ENCODE results near the gene CAPN7. TPM values are rescaled to one million over a fixed set of nuclear protein-coding genes. Genes with fewer than 3 reads are reported as not detected.

Gene CAPN7
- total RNA-seq, 2 experiments from 2014 or later, result 22.2 to 27.5 TPM

- intact Hi-C loops (cut with micrococcal nuclease), result loop anchor here (5.0 kb wide), 2 partner anchors 91 to 286 kb away; no protein-coding TSS in a partner anchor
- TF ChIP-seq, protein P1, sequence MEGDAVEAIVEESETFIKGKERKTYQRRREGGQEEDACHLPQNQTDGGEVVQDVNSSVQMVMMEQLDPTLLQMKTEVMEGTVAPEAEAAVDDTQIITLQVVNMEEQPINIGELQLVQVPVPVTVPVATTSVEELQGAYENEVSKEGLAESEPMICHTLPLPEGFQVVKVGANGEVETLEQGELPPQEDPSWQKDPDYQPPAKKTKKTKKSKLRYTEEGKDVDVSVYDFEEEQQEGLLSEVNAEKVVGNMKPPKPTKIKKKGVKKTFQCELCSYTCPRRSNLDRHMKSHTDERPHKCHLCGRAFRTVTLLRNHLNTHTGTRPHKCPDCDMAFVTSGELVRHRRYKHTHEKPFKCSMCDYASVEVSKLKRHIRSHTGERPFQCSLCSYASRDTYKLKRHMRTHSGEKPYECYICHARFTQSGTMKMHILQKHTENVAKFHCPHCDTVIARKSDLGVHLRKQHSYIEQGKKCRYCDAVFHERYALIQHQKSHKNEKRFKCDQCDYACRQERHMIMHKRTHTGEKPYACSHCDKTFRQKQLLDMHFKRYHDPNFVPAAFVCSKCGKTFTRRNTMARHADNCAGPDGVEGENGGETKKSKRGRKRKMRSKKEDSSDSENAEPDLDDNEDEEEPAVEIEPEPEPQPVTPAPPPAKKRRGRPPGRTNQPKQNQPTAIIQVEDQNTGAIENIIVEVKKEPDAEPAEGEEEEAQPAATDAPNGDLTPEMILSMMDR (IDR thresholded peaks at IDR 0.05), result no peak
- no peak overlapping the region for H3K27ac Mint-ChIP-seq
- peaks cover 58% of the 10 kb centered on the region for H3K4me1 Mint-ChIP-seq (ENCODE audit: low read depth)
- DNase-seq (no peak), ATAC-seq (no peak)
- POLR2A ChIA-PET, result interaction anchor here (0.9 to 1.7 kb wide), 3 partner anchors 55 to 65 kb away, joined by 3 to 4 read pairs (median 3); no protein-coding TSS in a partner anchor
- CTCF ChIA-PET, result interaction anchor here (0.9 to 9.1 kb wide), 7 partner anchors 9 to 286 kb away, joined by 3 to 128 read pairs (median 5); partner anchors contain the start of gene SH3BP5
- no peaks in the 10 kb centered on the region for H3K9me3 Mint-ChIP-seq
- peaks cover 7% of the 10 kb centered on the region for H3K27me3 Mint-ChIP-seq
- peaks cover 3% of the 10 kb centered on the region for H3K36me3 Mint-ChIP-seq (ENCODE audit: low read depth)
- no peak overlapping the region for H3K4me3 Mint-ChIP-seq
These were observed 65.0 kb downstream of the CAPN7 start for GRCh38 chr3:15271030-15271429.

DNA sequence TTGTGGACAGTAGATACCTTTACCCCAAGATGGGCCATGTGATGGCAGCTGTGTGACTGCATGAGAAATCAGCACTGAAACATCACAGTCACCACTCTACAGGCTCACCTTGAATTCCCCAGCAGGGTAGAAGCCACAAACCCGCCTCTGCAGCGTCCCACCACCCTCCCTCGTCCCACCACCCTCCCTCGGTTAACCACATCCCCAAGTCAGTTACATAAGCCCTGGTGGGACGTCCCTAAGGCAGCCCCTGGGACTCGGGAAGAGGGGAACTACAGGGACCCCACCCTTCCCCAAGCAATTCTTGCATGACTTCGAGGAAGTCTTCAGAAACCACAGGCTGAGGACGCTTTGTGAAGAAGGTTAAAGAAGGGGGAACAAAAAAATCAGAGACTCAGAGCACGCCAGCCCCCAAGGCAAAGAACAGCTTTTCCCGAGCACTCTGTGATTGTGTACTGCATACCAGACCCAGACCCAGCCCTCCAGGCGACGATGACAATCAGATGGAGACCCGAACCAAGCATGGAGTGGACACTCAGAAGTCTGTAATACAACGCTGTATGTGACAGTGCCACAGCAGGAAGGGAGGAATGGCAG lies 65.8 kb downstream of the CAPN7 start:
- peak; percentile 78 for DNase-seq
- Mint-ChIP-seq H3K4me3 (peak overlapping the region; percentile 5), H3K27me3 (peaks cover 7% of the 10 kb centered on the region), H3K27ac (peak overlapping the region; percentile 21), H3K4me1 (ENCODE audit: low read depth) (peaks cover 62% of the 10 kb centered on the region), H3K9me3 (no peaks in the 10 kb centered on the region), H3K36me3 (ENCODE audit: low read depth) (peaks cover 3% of the 10 kb centered on the region)
- ATAC-seq, result peak; percentile 57
- TF ChIP-seq, protein P1 (IDR thresholded peaks at IDR 0.05), result no peak
- intact Hi-C loops (cut with micrococcal nuclease), result loop anchor here (5.0 kb wide), 2 partner anchors 90 to 285 kb away; no protein-coding TSS in a partner anchor
- POLR2A ChIA-PET, result interaction anchor here (0.9 to 1.2 kb wide), 2 partner anchors 61 to 64 kb away, joined by 3 read pairs; no protein-coding TSS in a partner anchor
- CTCF ChIA-PET, result interaction anchor here (0.9 to 9.1 kb wide), 6 partner anchors 8 to 285 kb away, joined by 3 to 122 read pairs (median 4); partner anchors contain the start of gene SH3BP5

- Mint-ChIP-seq H3K36me3 (ENCODE audit: low read depth) (peaks cover 3% of the 10 kb centered on the region), H3K4me1 (ENCODE audit: low read depth) (peaks cover 62% of the 10 kb centered on the region), H3K27ac (peak overlapping the region; percentile 21), H3K9me3 (no peaks in the 10 kb centered on the region), H3K4me3 (no peak overlapping the region), H3K27me3 (peaks cover 7% of the 10 kb centered on the region)
- no peak for ATAC-seq
- no peak for DNase-seq
- intact Hi-C loops (cut with micrococcal nuclease), result loop anchor here (5.0 kb wide), 2 partner anchors 90 to 285 kb away; no protein-coding TSS in a partner anchor
- ChIA-PET CTCF (interaction anchor here (1.5 to 9.1 kb wide), 4 partner anchors 8 to 284 kb away, joined by 4 to 122 read pairs (median 61); partner anchors contain the start of gene SH3BP5), POLR2A (no interaction called here)
- TF ChIP-seq, protein P1 (IDR thresholded peaks at IDR 0.05), result no peak
These were observed 66.6 kb downstream of the CAPN7 start for GRCh38 chr3:15272426-15273196.

- ATAC-seq (no peak), DNase-seq (no peak)
- Mint-ChIP-seq H3K4me1 (ENCODE audit: low read depth) (peaks cover 57% of the 10 kb centered on the region), H3K9me3 (no peaks in the 10 kb centered on the region), H3K27ac (no peak overlapping the region), H3K27me3 (peaks cover 7% of the 10 kb centered on the region), H3K4me3 (no peak overlapping the region), H3K36me3 (ENCODE audit: low read depth) (peaks cover 3% of the 10 kb centered on the region)
- ChIA-PET POLR2A (interaction anchor here (0.9 kb wide), 1 partner anchor 69 kb away, joined by 3 read pairs; no protein-coding TSS in a partner anchor), CTCF (interaction anchor here (8.9 kb wide), 1 partner anchor 58 kb away, joined by 122 read pairs; the partner anchor contains the start of gene SH3BP5)
- intact Hi-C loops (cut with micrococcal nuclease), result loop anchor here (5.0 kb wide), 2 partner anchors 89 to 284 kb away; no protein-coding TSS in a partner anchor
- TF ChIP-seq, protein P1 (IDR thresholded peaks at IDR 0.05), result no peak
These were observed 67.2 kb downstream of the CAPN7 start for GRCh38 chr3:15273227-15273626.

All from activated CD8-positive, alpha-beta T cell treated with anti-CD3 and anti-CD28 coated beads for 36 hours (primary cell).